Renal pelvis (tissue), 4 donors: ENCODE data around the gene CLEC18B. TPM values are rescaled to one million over a fixed set of nuclear protein-coding genes. Genes with fewer than 3 reads are reported as not detected.
"Not testable (repeated sequence)": the region's sequence is repeated elsewhere in the genome, so short reads cannot be mapped to it uniquely, and the experiment has no call there.

Experiments
- DNase-seq: peaks from one replicate; pipeline ENCODE4 v3.0.0-alpha.2; 2013
- polyA plus RNA-seq, 3 donors: library from polyadenylated mRNA; unstranded; fragments of 120-200 nt; gene quantifications; one replicate each; pipeline ENCODE4 v1.2.1, GENCODE V29; 2013; ENCODE audit not compliant: insufficient read length in 3 of 3

The CLEC18B gene
- polyA plus RNA-seq, 3 donors: 154 to 228 (median 188) TPM

DNA sequence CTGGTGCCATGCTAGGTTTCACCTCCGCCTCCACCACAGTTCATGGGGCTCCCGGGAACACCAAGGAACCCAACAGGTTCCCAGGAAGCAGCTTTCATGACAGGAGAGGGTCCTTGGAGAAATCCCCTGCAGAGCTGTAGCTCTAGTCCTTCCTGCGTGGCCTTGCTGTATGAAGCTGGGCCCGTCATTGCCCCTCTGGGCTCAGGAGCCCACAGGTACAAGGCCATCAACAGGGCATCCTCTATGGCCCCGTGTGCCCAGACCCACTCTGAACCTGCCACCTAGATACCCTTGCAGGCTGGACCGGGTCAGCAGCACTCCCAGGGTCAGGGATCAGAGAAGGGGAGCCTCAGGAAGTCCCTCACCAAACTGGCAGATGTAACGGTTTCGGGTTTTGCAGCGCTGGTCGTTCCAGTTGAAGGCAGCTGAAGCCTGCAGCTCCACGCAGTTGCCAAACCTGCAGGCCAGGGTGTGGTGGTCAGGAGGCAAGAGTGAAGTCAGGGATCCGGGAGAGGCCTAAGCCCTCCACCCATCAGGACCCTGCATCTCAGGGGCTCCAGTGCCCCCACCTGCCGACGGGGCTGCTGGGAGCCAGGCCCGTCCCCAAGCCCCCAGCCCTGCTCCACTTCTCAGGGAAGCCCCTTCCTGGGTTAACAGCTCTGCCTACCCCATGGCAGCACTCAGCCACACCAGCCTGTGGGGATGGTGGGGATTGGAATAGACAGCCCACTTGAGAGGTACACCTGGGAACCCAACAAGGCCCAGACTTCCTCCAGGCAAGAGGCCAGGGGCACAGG is 11.9 kb downstream of the CLEC18B start:
- DNase-seq: not testable (repeated sequence)

DNA sequence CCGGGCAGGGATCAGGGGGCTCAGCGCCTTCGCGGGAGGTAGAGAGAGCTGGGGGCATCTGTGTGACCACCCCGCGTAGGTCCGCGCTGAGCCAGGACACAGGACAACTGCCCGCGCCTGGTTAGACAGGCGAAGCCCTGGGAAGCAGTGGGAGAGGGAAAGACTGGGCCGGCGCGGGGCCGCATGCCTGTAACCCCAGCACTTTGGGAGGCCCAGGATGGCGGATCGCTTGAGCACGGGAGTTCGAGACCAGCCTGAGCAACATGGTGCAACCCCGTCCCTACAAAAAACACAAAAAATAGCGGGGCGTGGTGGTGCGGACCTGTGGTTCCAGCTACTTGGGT is 13.9 kb downstream of the CLEC18B start:
- not testable (repeated sequence) for DNase-seq

DNA sequence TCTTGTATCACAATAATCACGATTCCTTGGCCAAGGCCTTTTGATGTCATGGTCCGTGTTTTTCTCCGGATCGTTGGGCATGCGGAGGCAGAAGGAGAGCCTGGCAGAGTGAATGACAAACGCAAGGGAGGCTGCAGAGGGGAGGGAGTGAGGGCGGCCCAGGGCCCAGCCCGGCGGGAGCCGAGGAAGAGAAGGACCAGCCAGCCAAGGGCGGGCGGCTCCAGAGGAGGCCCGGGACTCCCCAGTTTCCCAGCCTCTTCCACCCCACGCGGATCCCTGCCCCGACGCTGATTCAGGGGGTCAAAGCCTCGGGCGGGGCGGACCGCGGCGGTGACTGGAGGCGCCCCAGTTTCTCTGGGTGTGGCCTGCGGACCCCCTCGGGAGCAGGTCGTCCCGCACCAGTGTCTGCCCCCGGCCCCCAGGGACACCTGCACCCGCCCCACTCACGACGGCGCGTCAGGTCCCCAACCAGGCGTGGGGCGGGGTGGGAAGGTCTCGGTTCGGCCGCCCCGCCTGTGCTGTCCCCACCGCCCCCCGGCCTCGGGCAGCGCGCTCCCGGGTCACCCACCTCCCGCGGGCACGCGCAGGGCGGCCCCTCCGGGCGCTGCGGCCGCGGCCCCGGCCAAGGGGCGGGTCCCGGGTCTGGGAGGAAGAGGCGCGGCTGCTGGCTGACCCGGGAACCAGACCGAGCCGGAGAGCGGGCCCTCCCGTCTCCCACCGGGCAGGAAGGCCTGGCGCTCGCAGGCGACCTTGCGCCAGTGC is 14.5 kb downstream of the CLEC18B start:
- not testable (repeated sequence) for DNase-seq

DNA sequence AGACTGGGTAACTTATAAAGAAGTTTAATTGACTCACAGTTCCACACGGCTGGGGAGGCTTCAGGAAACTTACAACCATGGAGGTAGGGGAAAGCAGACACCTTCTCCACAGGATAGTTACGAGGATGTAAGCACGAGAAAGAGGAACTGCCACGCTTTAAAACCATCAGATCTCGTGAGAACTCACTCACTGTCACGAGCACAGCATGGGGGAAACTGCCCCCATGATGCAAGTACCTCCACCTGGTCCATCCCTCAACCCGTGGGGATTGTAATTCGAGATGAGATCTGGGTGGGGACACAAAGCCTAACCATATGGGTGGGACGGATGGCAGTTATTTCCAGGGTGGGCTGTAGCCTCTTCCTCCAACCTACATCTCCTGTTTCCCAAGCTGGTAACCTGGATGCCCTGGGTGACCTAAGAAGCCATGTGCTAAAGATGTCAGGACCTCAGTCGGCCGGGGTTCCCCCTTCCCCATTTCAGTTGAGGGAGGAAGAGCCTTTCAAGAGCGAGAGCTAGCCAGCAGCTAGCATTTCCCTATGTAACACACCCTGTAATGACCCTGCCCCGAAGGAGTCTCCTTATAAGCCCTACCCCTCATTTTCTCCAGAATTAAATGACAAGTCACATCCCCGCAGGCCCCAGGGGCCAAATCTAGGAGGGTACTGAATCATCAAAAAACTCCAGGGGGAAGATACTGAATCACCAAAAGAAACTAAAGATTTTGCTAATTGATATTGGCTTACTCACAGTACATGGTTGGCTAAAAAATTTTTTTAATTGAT is 16.9 kb downstream of the CLEC18B start:
- not testable (repeated sequence) for DNase-seq

DNA sequence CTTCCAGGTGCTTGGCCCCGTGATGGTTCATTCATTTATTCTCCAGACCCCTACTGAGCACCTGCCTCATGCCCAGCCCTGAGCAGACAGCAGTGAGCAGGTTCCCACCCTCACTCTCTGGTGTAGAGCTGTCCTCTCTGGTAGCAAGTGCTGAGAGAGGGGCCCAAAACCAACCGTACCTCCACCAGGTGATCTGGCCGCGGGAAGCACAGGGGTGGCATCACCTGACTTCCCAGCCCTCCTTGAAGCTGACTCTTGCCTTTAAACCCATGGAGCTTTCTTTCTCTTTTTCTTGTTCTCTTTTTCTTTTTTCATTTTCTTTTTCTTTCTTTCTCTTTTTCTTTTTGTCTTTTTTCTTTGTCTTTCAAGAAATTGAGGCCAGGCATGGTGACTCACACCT is 21.0 kb downstream of the CLEC18B start:
- not testable (repeated sequence) for DNase-seq

DNA sequence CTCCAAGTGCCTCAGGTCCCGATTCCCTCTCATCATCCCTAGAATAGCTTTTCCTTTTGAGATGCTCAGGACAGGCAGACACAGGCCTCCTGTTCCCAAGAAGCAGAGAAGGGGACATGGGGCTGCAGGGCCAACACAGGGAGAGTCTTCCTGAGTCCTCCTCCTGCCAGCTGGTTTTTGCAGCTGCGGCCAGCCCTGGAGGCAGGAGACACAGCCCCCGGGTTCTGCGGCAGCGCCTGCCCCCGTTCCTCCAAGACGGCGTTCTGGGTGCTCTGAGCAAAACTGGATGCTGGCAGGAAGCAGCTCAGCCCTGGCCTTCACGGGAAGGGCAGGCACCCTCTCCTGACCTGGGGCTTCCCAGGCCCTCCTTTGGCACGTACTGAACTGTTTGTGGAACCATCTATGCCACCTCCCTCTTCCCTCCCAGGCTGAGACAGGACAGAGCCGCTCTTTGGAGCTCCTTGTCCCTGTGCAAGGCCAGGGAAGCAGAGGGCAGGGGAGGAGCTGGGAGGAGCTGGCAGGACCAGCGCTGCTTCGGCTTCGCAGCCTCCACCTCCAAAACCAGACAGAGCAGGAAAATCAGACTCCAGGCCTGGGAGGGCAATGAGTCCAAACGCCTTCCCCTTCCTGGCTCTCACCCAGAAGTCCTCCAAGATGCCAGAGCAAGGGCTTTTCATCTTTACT is 22.9 kb downstream of the CLEC18B start:
- not testable (repeated sequence) for DNase-seq

DNA sequence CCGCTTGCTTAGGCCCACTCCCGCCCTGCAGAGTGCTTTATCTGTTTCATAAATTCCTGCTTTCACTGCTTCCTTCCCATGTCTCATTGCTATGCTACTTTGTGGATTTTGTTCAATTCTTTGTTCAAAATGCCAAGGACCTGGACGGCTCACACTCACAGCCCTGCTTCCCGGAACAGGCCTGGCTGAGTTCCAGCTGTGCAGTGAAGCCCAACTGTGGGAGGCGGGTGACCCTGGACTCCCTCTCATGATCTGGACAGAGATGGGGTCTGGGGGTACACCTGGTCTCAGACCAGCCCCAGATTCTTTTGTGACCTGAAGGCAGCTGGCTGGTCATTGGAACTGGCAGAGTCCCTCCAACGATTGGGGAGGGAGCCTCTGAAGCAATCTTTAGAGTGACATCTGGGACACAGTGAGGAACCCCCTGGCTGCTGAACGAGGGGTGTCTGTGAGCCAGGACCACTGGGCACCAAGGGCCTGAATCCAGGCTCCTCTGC is 24.7 kb downstream of the CLEC18B start:
- DNase-seq: peak; percentile 53

DNA sequence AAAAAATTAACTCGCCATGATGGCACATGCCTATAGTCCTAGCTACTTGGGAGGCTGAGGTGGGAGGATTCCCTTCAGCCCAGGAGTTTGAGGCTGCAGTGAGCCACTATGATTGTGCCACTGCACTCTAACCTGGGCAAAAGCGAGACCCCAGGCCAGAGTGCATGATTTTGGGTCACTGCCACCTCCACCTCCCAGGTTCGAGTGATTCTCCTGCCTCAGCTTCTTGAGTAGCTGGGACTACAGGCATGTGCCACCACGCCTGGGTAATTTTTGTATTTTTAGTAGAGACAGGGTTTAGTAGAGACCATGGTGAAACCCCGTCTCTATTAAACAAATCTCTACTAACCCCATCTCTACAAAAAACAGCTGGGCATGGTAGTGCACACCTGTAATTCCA is 26.7 kb downstream of the CLEC18B start:
- not testable (repeated sequence) for DNase-seq

DNA sequence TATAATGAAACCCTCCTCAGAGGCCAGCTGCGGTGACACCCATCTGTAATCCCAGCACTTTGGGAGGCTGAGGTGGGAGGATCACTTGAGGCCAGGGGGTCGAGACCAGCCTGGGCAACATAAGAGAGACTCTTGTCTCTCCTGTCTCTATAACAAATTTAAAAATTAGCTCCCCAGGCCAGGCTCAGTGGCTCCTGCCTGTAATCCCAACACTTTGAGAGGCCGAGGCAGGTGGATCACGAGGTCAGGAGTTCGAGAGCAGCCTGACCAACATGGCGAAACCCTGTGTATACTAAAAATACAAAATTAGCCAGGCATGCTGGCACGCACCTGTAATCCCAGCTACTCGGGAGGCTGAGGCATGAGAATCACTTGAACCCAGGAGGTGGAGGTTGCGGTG is 27.1 kb downstream of the CLEC18B start:
- not testable (repeated sequence) for DNase-seq

DNA sequence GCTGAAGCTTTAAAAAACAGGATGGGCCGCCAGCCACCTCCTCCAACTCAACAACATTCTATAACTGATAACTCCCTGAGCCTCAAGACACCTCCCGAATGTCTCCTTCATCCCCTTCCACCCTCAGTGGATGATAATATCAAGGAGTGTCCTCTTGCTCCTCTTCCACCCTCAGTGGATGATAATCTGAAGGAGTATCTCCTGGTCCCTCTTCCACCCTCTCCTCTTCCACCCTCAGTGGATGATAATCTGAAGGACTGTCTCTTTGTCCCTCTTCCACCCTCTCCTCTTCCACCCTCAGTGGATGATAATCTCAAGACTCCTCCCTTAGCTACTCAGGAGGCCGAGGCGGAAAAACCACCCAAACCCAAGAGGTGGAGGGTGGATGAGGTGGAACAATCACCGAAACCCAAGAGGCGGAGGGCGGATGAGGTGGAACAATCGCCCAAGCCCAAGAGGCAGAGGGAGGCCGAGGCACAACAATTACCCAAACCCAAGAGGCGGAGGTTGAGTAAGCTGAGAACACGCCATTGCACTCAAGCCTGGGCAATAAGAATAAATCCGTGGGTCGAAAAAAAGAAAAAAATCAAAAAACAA is 29.7 kb downstream of the CLEC18B start:
- not testable (repeated sequence) for DNase-seq

DNA sequence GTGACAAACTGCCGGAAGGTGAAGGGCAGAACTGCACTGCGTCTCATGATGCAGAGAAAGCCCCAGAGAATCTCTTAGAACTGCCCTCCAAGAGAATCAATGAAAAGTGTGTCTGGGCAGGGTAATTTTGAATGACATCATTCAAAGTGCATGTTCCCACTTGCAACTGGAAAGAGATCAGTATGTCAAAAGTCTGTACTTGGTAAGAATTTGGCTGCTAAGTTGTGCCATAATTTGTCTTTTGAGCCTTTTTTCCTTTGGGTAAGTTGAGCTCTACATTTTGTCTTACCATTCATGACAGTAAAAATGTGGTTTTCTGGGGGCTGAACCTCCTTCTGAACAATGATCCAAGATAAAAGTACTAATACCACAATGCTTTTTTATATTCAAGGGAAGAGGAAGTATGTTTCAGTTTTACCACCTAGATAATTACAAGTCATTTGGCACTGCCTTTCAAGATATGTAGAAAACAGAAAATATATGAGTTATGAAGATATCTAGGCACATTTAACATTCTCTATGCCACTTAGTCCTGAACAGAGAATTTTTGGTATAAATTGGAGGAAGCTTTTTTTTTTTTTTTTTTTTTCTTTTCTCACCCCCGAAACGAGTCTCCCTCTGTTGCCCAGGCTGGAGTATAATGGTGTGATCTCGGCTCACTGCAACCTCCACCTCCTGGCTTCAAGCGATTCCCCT is 38.8 kb downstream of the CLEC18B start:
- DNase-seq: not testable (repeated sequence)

DNA sequence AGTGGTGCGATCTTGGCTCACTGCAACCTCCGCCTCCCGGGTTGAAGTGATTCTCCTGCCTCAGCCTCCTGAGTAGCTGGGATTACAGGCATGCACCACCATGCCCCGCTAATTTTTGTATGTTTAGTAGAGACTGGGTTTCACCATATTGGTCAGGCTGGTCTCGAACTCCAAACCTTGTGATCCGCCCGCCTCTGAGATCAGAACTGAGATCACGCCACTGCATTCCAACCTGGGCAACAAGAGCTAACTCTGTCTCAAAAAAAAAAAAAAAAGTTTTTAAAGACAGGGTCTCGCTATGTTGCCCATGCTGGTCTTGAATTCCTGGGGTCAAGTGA is 47.5 kb downstream of the CLEC18B start:
- DNase-seq: not testable (repeated sequence)

DNA sequence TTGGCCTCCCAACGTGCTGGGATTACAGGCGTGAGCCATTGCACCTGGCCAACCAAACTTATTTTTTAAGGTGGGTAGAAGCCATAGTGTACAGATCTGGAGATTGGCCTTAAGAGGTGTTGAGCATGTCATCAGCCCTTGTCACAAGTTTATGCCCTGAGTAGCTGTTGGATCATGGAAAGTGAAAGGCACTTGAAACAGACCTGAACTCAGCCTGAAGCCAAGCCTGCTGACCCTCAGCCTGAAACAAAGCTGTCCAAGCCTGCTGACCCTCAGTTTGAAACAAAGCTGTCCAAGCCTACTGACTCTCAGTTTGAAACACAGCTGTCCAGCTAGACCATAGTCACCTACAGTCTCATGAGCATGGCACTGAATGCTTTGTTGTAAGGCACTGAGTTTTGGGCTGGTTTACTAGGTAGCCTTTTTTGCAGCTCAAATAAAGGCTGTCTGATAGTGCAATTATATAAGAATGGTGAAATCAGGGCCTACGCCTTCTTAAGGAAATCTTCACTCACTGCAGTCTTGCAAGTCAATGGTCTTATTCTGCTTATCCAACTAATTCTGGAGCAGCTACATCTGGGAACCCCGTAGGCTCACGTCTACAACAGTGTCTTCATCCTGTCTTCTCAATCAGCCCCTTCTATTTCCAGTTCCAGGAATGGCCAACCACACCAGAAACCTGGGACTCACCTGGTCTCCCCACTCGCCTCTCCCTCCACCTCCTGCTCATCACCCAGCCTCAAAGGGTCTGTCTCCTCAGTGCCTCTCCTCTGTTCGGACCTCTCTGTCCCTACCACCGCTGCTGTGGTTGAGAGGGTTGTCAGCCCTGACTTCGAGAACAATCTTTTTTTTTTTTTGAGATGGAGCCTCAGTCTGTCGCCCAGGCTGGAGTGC is 48.1 kb downstream of the CLEC18B start:
- DNase-seq: no peak

DNA sequence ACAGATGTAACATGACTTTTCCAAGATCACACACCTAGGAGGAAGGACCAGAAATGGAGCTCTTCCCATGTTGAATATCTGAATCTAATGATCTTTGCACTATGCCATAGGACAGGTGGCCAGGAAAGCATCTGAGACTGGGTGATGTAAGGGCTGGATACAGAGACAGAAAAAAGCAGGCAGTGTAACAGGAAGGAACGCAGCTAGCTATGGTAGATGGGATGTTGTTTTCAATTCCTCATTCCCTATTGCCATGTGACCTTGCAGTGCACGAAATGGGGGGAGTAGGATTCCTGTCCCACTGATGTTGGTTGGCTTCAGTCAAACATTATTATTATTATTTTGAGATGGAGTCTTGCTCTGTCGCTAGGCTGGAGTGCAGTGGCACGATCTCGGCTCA is 48.9 kb downstream of the CLEC18B start:
- no peak for DNase-seq

DNA sequence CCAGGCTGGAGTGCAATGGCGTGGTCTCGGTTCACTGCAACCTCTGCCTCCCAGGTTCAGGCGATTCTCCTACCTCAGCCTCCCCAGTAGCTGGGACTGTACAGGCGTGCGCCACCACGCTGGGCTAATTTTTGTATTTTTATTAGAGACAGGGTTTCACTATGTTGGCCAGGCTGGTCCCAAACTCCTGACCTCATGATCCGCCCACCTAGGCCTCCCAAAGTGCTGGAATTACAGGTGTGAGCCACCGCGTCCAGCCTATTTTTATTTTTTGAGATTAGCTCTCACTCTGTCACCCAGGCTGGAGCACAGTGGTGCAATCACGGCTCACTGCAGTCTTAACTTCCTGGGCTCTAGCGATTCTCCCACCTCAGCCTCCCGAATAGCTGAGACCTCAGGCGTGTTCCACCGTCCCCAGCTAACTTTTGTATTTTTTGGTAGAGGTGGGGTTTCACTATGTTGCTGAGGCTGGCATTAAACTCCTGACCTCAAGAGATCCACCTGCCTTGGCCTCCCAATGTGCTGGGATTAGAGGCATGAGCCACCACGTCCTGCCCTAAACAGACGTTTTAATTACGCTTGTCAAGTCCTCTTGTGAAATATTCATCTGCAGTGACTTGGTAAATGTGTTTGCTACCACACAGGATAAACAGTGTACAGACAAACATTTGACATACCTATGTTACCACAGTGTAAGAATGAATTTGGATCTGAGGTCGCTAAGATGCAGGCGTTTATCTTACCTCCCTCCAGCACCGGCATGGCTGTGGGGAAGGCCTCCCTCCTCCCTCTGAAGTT is 50.7 kb downstream of the CLEC18B start:
- not testable (repeated sequence) for DNase-seq

DNA sequence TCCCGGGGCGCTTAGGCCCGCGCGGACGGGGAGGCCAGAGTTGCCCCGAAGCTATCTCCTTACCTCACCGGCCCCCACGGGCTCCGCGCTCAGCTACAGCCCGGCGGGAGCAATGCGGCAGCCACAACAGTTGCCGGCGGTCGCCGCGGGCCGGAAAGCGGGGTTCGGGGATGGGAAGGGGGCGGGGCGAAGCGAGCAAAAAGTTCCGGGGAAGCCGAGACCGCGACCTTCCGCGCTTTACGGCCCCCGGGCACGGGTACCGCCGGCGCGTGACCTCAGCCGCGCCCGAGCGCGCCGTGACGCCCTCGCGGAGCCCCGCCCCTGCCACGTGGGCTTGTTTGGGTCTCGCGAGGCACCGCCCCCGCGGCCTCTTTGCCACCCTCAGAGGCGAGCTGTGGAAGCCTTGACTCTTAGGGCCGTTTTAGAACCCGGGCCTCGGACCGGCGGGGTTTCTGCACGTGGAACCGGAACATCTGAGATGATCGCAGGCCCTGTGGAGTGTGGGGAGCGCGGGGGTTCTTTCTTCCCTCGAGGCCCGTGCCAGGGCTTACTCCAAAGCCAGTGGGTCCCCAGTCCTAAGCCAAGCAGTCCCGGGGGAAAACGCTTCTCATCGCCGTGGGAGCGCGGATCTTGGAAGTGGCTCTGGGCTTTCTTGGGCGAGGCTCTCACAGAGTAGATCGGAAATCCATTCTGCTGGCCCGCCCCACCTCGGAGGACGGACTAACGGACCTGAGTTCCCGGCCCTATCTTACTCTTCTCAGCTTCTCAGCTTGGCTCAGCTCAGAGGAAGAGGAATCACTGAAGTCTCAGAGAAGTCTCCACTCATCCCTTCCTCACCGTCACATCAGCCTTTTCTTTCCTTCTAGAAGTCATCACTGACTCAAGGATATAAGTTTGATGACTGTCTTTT is 53.0 kb downstream of the CLEC18B start:
- DNase-seq: peak; percentile 92

DNA sequence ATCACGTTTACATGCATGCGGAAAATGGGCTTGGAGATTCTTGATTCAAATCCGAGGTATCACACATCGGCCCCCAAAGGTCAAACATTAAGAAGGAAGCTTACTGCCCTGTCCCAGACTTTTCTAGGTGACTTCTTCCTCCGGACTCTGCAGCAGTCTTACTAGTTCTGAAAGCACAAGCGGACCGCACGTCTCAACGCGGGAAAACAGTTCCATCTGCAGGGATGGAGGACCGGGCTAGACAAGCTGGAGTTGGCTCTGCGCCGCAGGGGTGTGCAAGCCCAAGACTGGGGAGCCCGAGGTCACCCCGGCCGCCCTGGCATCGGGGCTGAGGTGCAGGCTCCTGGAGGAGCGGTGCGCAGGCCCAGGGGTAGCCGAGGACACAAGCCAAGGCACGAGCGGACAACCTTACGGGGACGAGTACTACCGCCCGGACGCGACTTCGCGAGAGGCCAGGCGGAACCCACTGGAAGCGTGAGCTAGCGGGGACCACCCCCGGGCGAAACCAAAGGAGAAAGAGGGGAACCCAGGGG is 53.7 kb downstream of the CLEC18B start:
- peak; percentile 15 for DNase-seq
